Ammon's horn (tissue), 1 donor: Measurements from ENCODE around the gene GRM7.
A peak's percentile ranks its signal among the peaks of the same experiment; 100 is the strongest.

Experiments
- DNase-seq: peaks from one replicate; pipeline ENCODE4 v3.0.0-alpha.2; 2016; ENCODE audit warnings: low spot score

Gene GRM7

DNA sequence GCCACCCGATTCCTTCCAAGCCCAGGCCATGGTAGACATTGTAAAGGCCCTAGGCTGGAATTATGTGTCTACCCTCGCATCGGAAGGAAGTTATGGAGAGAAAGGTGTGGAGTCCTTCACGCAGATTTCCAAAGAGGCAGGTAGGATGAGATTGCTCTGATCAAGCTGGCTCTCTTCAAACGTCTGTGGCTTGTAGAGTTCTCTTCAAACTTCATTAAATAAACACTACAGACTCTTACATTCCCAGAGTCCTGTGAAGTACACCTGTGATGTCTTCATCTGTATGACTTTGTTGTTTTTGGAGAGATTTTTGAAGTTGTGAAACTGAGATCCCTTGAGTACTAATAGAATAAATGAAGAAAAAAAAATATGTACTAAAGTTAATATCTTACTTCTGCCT, 285.6 kb downstream of the GRM7 start:
- DNase-seq: no peak

DNA sequence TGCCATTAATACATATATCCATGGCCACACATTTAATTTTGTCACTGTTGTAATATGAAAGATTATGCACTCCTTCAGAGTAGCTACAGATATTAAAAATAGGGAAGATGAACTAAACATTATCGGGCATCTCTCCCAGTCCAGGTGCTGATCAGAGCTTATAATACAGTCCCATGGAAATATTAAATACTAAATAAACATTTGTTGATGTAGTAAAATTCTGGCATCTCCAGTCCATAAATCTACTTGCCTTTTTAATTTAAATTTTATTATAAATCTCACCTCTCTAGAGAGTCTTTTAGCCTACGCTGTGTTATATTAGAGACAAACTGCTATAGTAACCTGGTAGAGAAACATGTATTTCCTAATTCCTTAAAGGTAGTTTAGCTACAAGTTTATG, 297.6 kb downstream of the GRM7 start:
- DNase-seq: no peak

- no peak for DNase-seq
Measured at GRCh38 chr3:7160689-7161088, 299.8 kb downstream of the GRM7 start.

- DNase-seq: peak; percentile 55
Measured at GRCh38 chr3:7166460-7166859, 305.5 kb downstream of the GRM7 start.

DNA sequence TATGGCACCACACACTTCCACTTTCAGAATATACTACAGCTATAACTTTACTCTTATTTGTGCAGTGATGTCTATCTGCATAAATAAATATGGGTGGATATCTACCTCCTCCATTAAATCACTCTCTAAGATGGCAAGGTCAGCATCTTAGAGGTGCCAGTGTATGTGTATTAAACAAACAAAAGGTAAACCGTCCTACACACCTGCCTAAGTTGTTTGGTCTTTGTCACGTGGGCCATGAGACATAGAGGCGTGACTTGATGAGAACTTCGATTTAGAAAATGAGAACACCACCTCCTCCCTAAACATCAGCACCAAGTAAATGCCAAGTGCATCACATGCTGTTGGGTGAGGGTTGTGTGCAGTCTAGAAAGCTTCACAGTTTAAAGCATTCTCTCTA, 310.6 kb downstream of the GRM7 start:
- DNase-seq: no peak

- no peak for DNase-seq
Measured at GRCh38 chr3:7172996-7173395, 312.1 kb downstream of the GRM7 start.

DNA sequence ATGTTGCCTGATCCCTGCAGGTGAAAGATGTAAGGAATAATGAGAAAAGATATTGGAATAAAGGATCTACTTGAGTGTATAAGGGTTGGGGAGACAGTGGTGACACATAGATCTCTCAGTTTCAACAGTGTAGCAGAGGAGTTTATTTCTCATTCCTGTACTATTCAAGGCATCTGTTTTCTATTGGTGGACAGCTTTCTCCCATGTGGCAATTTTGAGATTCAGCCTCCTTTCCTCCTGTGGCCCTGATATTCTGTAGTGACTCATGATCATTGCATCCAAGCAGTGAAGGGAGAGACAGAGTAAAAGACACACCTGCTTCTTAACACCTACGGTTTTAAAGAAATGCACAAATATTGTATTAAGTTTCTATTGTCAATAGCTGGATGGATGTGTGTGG, 327.6 kb downstream of the GRM7 start:
- DNase-seq: no peak

- no peak for DNase-seq
Measured at GRCh38 chr3:7190095-7190494, 329.2 kb downstream of the GRM7 start.

DNA sequence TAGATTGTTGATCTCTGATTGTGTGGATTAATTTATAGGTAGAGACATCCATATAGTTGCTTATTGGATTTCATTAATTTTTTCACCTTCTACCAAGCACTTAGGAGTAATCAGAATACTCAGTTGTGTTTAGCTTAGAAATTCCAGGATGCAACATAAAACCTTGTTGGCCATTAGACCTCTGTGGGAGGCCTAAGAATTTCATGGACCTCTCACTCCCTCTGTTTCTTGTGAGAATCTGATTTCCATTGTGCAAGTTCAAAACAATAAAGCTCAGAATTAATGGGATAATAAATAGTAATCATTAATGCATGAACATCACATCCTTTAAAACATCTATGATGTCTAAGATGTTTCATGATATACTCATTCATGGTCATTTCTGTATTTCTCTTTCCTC, 332.4 kb downstream of the GRM7 start:
- DNase-seq: no peak

GRCh38 chr3:7194071-7194835, 333.3 kb downstream of the GRM7 start:
- DNase-seq: no peak

GRCh38 chr3:7195934-7196333, 335.0 kb downstream of the GRM7 start:
- no peak for DNase-seq

DNA sequence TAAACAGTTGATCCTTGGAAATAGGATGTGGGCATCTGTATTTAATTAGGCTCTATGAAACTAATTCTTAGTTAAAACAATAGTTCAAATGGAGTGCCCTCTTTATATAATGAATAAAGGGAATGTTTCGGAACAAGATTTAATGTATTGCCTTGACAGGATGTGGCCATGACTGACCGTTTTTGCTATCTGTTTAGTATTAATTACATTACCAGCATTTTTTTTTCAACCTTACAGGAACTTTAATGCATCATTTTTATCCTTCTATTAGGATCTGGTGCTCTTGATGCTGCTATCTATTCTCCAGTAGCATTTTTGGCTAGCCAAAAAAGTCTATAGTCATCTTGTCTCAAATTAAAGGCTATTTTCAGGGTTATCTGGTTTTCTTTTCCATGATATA, 340.9 kb downstream of the GRM7 start:
- no peak for DNase-seq

DNA sequence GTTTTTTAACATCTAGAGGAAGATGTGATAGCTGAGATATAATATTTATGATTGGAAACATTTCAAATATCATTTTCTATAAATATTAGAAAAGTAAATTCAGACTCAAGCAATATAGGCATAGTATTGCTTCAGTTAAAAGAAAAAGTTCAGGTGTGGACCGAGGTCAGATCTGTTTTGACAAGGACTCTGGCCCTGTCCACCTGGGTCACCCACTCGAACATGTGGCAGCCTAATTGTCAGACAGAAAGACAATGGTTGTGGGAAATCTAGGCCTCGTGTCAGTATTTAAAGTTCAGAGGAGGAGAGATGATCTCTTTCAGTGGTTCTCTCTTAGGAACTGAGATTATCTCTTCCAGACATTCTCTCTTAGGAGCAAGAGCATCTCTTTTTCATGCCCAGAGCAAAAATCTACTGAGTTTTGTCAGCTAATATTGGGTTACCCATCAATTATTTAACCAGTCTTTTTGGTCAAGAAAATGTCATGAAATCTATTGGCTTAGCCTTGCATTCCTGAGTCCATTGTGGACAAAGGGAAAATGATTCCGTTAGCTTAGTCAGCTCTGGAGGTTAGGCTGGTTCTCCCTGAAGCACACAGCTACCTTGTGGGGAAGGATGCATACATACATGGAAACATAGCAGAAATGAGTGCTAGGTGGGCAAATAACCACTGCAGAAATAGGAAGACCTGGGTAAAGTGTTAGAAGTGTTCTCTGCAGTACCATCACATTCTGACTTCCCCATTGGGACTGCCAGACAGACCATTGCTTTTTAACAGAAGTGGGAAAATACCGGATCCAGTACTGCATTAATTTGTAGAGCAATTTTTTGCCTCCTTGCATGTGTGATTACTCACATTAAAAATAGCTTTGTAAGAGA, 343.3 kb downstream of the GRM7 start:
- no peak for DNase-seq

GRCh38 chr3:7204848-7205156, 343.9 kb downstream of the GRM7 start:
- no peak for DNase-seq

- DNase-seq: no peak
Measured at GRCh38 chr3:7205535-7205934, 344.6 kb downstream of the GRM7 start.

DNA sequence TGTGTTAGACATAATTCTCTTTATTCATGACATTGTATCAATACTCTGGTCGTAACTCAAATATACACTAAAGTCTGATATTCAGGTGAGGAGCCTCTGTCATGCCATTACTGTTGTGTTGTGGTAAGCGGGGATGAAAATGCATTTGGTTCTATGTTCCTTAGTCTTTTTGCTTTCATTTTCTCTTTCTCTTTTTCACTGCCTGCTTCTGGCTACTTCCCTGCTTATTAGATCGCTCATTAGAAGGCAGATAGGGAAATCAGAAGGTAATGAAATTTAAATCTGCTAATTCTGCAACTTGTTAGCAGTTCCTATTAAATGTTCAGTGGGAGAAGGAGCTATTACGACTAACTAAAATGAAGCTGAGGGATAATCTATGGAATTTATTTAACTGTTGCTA, 345.0 kb downstream of the GRM7 start:
- no peak for DNase-seq

- DNase-seq: no peak
Measured at GRCh38 chr3:7207125-7207524, 346.2 kb downstream of the GRM7 start.

- no peak for DNase-seq
Measured at GRCh38 chr3:7207928-7208327, 347.0 kb downstream of the GRM7 start.

DNA sequence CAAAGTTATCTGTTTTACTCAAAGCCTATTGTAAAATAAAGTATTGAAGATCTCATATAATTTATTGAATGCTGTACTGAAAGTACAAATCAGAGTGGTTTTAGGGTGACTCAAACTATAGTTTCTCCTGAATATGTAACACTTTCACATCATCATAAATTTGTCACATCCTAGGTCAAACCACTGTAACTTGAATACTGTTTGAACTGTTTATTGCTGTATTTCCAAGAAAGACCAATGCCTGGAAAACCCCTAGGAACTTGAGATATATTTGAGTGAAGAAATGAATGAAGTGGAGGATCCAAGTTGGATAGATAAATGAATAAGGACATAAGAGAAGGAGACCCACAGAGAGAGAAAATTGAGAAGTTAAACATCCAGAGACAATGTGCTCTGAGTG, 348.2 kb downstream of the GRM7 start:
- no peak for DNase-seq

DNA sequence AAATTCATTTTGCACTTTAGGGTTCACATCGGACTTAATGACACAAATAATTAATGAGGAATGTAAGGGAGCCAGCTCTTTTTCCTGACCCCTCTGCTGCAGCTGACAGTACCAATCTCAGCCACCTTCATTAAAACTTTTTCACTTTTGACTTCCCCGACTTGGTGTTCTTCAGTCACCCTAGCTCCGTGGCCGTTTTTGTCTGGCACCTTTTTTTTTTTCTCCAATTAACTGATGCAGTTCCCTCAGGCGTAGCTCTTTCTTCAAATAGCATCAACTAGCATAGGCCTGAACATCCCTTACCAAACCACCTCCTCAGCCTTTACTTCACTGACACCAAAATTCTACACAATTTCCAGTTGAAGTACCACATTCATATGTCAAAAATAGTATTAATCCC, 350.8 kb downstream of the GRM7 start:
- no peak for DNase-seq

DNA sequence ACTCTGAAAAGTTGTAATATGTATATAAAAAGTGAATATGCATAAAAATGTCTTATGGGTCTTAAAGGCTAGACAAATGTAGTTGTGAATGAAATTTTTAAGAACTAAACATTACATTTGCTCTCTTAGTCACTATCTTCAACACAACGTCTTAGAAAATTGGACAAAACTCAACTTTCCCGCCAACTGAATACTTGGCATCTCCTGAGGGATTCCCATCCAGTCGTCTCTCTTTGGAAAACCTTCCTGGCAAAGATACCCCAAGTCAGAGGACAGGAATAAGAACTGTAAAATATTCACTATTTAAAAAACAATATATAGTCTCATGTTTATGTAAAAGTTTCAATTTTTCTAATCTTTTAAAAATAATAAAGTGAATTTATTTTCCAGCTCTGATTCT, 354.8 kb downstream of the GRM7 start:
- no peak for DNase-seq

GRCh38 chr3:7226393-7226792, 365.5 kb downstream of the GRM7 start:
- DNase-seq: no peak

- no peak for DNase-seq
Measured at GRCh38 chr3:7238565-7239295, 377.8 kb downstream of the GRM7 start.
